GM19372 (cell line): Measurements from ENCODE around the gene PLIN4.

Source experiments
- ATAC-seq: cut with Tn5 transposase; IDR thresholded peaks from one replicate; pipeline ENCODE4 v1.9.1; 2021; ENCODE audit warnings: mild to moderate bottlenecking, low read depth, moderate library complexity; ENCODE audit not compliant: unreplicated experiment

Gene PLIN4

DNA sequence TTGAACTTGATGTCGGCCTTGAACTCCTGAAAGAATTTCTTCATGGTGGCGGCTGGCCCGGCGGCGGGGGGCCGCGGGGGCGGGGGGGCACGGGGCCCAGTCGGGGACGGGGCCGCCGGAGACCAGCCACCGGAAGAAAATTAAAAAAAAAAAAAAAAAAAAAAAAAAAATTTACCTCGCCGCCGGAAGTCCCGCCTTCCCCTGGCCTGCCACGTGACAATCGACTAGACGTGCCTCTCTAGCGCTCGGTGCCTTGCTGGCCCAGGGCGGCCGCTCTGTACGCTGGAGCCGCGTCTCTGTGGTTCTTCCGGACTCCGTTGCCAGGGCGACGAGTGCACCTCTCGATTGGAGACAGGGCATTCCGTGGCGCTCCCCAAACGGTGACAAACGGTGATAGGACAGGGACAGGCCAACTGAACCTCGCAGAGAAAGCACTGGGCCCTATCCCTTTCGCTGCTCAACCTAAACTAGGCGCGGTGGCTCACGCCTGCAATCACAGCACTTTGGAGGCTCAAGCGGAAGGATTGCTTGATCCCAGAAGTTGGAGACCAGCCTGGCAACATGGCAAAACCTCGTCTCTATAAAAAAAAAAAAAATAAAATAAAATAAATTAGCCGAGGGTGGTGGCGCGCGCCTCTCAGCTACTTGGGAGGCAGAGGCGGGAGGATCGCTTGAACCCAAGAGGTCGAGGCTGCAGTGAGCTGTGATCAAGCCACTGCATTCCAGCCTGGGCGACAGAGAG lies 60.5 kb downstream of the PLIN4 start, which contains the start of gene UBXN6:
TSS of gene UBXN6 (minus strand) at position 141 of the 742 bp plus-strand sequence. CDS start at position 44, 97 bp downstream.
- ATAC-seq, result peak; percentile 93

- peak; percentile 13 for ATAC-seq
Observed at GRCh38 chr19:4456843-4457653, 61.2 kb downstream of the PLIN4 start.

GRCh38 chr19:4456476-4456842 lies 61.8 kb downstream of the PLIN4 start:
- ATAC-seq, result no peak

DNA sequence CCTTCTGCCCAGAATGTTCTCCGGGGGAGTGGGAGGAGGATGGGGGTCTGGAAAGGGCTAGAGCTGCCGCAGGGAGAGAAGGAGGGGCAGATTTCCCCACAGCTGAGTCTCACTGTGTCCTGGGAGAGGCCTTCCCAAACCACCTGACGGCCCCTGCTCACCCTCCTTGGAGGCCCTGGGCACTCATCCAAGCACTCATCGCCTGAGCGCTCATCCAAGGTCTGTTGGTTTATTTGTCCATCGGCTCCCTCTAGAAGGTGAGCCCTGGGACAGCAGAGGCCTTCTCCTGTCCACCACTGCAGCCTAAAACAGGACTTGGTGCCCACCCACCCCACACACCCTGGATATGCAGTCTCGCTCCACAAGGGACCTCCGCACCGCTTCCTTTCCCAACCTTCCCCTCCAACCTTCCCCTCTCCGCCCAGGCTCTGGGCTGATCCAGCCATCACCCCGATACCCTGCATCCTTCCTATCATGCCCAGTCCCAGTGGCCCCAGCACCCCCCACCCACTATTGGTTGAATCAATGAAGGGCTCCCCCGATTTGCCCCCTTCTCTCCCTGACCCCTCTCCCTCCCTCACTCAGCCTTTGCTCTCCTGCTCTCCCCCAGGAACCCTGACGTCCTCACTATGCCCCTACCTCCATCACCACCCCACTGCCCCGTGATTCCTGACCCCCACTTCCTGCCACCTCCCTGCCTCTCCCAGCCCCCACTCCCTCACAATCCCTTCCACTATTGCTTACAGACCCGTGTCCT lies 62.4 kb downstream of the PLIN4 start:
- no peak for ATAC-seq

DNA sequence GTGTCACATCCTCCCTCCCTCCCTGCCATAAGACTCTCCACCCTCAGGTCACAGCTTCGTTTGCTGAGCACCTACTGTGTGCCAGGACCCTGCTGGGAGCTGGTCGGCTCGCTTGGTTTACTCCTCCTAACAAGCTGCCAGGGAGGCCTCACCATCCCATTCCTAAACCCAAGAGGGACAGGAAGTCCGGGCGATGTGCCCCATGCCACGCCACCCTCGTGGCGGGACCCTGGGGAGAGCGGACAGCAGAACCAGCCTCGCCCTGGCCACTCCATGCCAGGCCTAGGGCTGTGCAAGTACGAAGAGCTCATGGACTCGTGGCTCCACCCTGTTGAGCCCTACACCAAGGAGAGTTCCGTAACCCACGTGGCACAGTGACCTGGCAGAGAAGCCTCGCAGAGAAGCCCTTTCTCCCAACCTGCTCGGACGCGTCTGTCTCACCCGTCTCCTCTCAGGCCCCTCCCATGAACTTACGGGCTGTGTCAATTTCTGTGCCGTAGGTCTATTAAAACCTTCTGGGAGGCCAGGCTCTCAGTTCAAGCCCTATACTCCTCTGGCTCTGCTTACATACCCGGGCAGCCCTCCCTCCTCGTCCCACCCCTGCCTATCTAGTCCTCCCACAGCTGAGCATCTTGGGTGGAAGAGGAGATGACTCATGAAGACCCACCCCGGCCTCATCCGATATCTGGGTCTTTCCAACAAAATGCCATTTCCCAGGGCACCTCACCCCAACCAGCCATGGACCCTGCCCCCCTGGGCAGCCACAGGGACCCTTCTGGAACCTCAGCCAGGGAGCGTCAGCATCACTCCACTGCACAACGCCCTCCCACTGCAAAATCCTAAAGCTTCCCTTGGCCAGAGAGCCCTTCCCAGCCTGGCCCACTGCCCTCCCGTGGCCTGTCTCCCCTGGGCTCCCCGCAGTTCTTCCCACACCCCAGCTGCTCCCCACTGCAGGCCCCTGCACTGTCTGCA lies 63.3 kb downstream of the PLIN4 start:
- no peak for ATAC-seq

GRCh38 chr19:4453232-4454179 lies 64.8 kb downstream of the PLIN4 start:
- no peak for ATAC-seq

DNA sequence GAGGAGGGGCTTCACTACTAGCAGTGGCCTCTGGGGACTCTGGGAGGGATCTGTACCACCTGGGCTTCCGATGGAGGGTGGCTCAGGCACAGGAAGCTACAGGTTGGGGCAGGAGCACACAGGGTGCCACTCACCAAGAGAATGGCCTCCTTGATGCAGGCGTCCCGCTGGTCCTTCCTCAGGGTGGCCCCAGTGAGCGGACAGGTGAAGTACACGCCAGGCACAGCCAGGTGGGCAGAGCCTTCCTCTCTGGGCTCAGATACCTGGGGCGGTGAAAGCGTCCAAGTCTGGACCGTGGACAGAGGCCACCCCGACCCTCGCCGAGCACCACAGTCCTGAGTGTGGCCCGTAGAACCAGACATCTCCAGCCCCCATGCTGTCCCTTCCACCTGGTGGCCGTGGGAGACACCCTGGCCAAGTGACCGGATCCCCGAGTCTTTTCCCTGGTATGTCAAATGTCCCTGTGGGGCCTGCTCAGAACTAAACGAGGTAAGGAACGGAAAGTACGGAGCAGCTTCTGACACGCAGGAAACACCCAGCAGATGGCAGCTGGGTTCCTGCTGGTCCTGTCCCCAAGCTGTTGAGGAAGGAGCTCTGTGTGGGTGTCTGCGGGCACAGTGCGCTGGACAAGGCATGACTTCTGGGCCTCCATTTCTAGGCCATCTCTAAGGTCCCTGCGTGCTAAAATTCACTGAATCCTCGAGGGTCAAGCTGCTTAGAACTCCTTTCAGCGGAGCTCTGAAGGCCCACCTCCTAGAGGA lies 65.9 kb downstream of the PLIN4 start:
- ATAC-seq, result no peak
